Spleen (tissue), 13 donors: ENCODE measurements around the gene CS. TPM values are rescaled to one million over a fixed set of nuclear protein-coding genes. Genes with fewer than 3 reads are reported as not detected.
"Not testable (repeated sequence)": the region's sequence is repeated elsewhere in the genome, so short reads cannot be mapped to it uniquely, and the experiment has no call there.

Experiments
- DNase-seq: peaks from one replicate; pipeline ENCODE4 v3.0.0-alpha.2; 2020
- H3K27ac ChIP-seq, 8 donors: fragments of 200-600 bp; sonication (generic) in 7 of 8; 1 replicate in 4 of 8; 2 replicates in 4 of 8; pipeline versions ENCODE4 v1.5.0 to v1.8.0; 2016 to 2021; ENCODE audit warnings: inconsistent platforms in 4 of 8, mild to moderate bottlenecking in 4 of 8, moderate library complexity in 1 of 8
- H3K27me3 ChIP-seq, 7 donors: fragments of 200-600 bp; sonication (generic) in 6 of 7; replicated peaks in 1 of 7; 1 replicate in 4 of 7; 2 replicates in 3 of 7; pipeline versions ENCODE4 v1.5.0 to v1.8.0; 2016 to 2021; ENCODE audit warnings: inconsistent platforms in 3 of 7, mild to moderate bottlenecking in 1 of 7
- H3K36me3 ChIP-seq, 6 donors: fragments of 200-600 bp; sonication (generic) in 5 of 6; 1 replicate in 4 of 6; 2 replicates in 2 of 6; pipeline versions ENCODE4 v1.5.0 to v1.8.0; 2016 to 2021; ENCODE audit warnings: inconsistent platforms in 2 of 6
- H3K4me1 ChIP-seq, 6 donors: fragments of 200-600 bp; sonication (generic) in 5 of 6; 1 replicate in 3 of 6; 2 replicates in 3 of 6; pipeline versions ENCODE4 v1.5.0 to v1.8.0; 2016 to 2021; ENCODE audit warnings: inconsistent platforms in 3 of 6
- H3K4me3 ChIP-seq, 8 donors: fragments of 200-600 bp; sonication (generic) in 7 of 8; 1 replicate in 4 of 8; 2 replicates in 4 of 8; pipeline versions ENCODE4 v1.5.0 to v1.8.0; 2016 to 2021; ENCODE audit warnings: inconsistent platforms in 4 of 8, mild to moderate bottlenecking in 4 of 8, moderate library complexity in 2 of 8
- H3K9me3 ChIP-seq, 8 donors: fragments of 200-600 bp; sonication (generic) in 7 of 8; 1 replicate in 4 of 8; 2 replicates in 4 of 8; pipeline versions ENCODE4 v1.5.0 to v1.8.0; 2016 to 2021; ENCODE audit warnings: inconsistent platforms in 4 of 8
- CTCF ChIP-seq, 11 experiments: fragments of 200-600 bp in 7 of 11; fragments of 450-650 bp in 4 of 11; sonication (generic) in 4 of 11; IDR thresholded peaks in 8 of 11; conservative IDR thresholded peaks in 3 of 11; 1 replicate in 7 of 11; 2 replicates in 4 of 11; pipeline versions ENCODE4 v1.4.0 to v1.8.0; 2016 to 2021; ENCODE audit warnings: antibody characterized with exemption in 11 of 11, inconsistent platforms in 4 of 11, mild to moderate bottlenecking in 1 of 11
- POLR2A ChIP-seq, 3 donors: fragments of 450-650 bp; IDR thresholded peaks; one replicate each; pipeline ENCODE4 v1.5.1; 2017; ENCODE audit warnings: antibody characterized with exemption in 3 of 3, mild to moderate bottlenecking in 1 of 3
- POLR2AphosphoS5 ChIP-seq, 3 donors: sonication (generic); formaldehyde crosslinking; IDR thresholded peaks; one replicate each; pipeline ENCODE4 v1.5.1; 2017; ENCODE audit warnings: antibody characterized with exemption in 3 of 3
- WGBS, 5 donors: extraction: QIAGEN DNeasy Blood & Tissue Kit in 3 of 5; methylation state at CpG; one replicate each; pipeline versions ENCODE4 v1.1.5 to v1.1.7; 2013 to 2018; 5-methylcytosine and 5-hydroxymethylcytosine counted together
- intact Hi-C: fragments of 100-400 bp; cut with DNase I; formaldehyde crosslinking; loops from one replicate; pipeline ENCODE4 v1.15.0; 2023; ENCODE audit warnings: low total_unique reads
- long read RNA-seq, 2 donors: transcript quantifications; one replicate each; lab custom pipeline, GENCODE V29; 2026
- polyA plus RNA-seq, 3 donors: library from polyadenylated mRNA; stranded (reverse); fragments of 200-250 nt; gene quantifications; one replicate each; pipeline ENCODE4 v1.2.1, GENCODE V29; 2013
- total RNA-seq, 7 donors: library from RNA; depleted of rRNA in 3 of 7; stranded (reverse); fragments of >200 nt in 3 of 7; fragmentation: NEBNext Ultra II Directional in 4 of 7; extraction: Animal tissue kit (Norgen Biotek cat#: 25700) in 4 of 7; gene quantifications; one replicate each; pipeline versions ENCODE4 v1.1.0 to v1.2.1, GENCODE V29; 2016 to 2021
- donor health status: healthy with polysubstance abuse.
- donor health status: DM: no; HTN: no; CAD: no; lungs with moderate emphysema.
- donor health status: DM: no; HTN: no; CAD: no.
- donor health status: Bipolar disorder and iron deficiency.
- donor health status: healthy.
- donor health status: DM: no; HTN: no; CAD: no.
- donor health status: DM: yes; HTN: yes; CAD: no.

Gene CS
- total RNA-seq, result 100 to 1,000 TPM; 115 to 141 (median 132) TPM
- polyA plus RNA-seq, result 10 to 100 TPM; 35.6 to 45.8 (median 36.6) TPM
- long read RNA-seq, donor 1, transcript CS-201 (11 exons, 2,975 nt), result major isoform, 24 of 34 reads
- long read RNA-seq, donor 1, partial matches to known transcripts, result 7 of 34 reads
- long read RNA-seq, donor 1, other reads (novel, unspliced or antisense), result 0 of 34 reads
- long read RNA-seq, donor 2, transcript CS-201 (11 exons, 2,975 nt), result major isoform, 18 of 20 reads
- long read RNA-seq, donor 2, partial matches to known transcripts, result 0 of 20 reads
- long read RNA-seq, donor 2, other reads (novel, unspliced or antisense), result 0 of 20 reads

GRCh38 chr12:56299853-56300643 is at the start of gene CS:
Gene CS, minus strand, starts transcription at chr12:56300330. Its CDS starts 129 bp downstream, at chr12:56300201.
- DNase-seq, result peak; percentile 100
- Histone ChIP-seq H3K27ac (peak within 1 kb of the TSS; percentile 91 to 99 (median 95)), H3K27me3 (no peaks in the 10 kb centered on the region), H3K36me3 (peaks cover 0 to 51% (median 0%) of the 10 kb centered on the region in 6 donors), H3K4me3 (peak within 1 kb of the TSS; percentile 84 to 95 (median 94)), H3K4me1 (peaks cover 25 to 75% (median 65%) of the 10 kb centered on the region in 6 donors), H3K9me3 (no peaks in the 10 kb centered on the region)
- WGBS, 5 donors, result 0 to 2% (median 0%) methylated on average over 39 to 63 of the region's 63 CpGs
- intact Hi-C loops, result no loop called here
- peak in 2 of 3 donors; percentile 4 to 13 for TF ChIP-seq POLR2A (IDR thresholded peaks at IDR 0.05)
- peak in 1 of 11 experiments; percentile 41 for TF ChIP-seq CTCF (IDR thresholded peaks at IDR 0.05 in 8 of 11, conservative IDR thresholded peaks at IDR 0.05 in 3 of 11)
- TF ChIP-seq POLR2AphosphoS5 (IDR thresholded peaks at IDR 0.05), result peak; percentile 88 to 95 (median 93)

- no peaks in the 10 kb centered on the region for H3K4me1 ChIP-seq
- TF ChIP-seq POLR2AphosphoS5 (IDR thresholded peaks at IDR 0.05) (no peak), POLR2A (IDR thresholded peaks at IDR 0.05) (no peak), CTCF (IDR thresholded peaks at IDR 0.05 in 8 of 11, conservative IDR thresholded peaks at IDR 0.05 in 3 of 11) (no peak)
- H3K27me3 ChIP-seq, result no peaks in the 10 kb centered on the region
- intact Hi-C loops, result no loop called here
- 88 to 96% (median 95%) methylated on average over 4 to 5 of the region's 5 CpGs for WGBS, 5 donors
- H3K36me3 ChIP-seq, result peaks cover 19 to 100% (median 97%) of the 10 kb centered on the region in 6 donors
- DNase-seq, result peak; percentile 24
- H3K4me3 ChIP-seq, result no peak overlapping the region
- no peak overlapping the region for H3K27ac ChIP-seq
- H3K9me3 ChIP-seq, result no peaks in the 10 kb centered on the region
Measured at GRCh38 chr12:56348776-56349175, 48.6 kb upstream of the CS start.

GRCh38 chr12:56347255-56347654 is 47.1 kb upstream of the CS start:
- H3K4me1 ChIP-seq, H3K27me3 ChIP-seq, DNase-seq, intact Hi-C loops, H3K4me3 ChIP-seq, H3K9me3 ChIP-seq, H3K27ac ChIP-seq: not testable (repeated sequence)
- WGBS, 5 donors, result 77 to 98% (median 84%) methylated on average over 9 of the region's 9 CpGs
- H3K36me3 ChIP-seq, result peaks cover 19 to 100% (median 97%) of the 10 kb centered on the region in 6 donors

GRCh38 chr12:56346675-56347074 is 46.5 kb upstream of the CS start:
- H3K36me3 ChIP-seq, result peaks cover 19 to 100% (median 94%) of the 10 kb centered on the region in 6 donors
- no peaks in the 10 kb centered on the region for H3K27me3 ChIP-seq
- H3K4me1 ChIP-seq, result no peaks in the 10 kb centered on the region
- TF ChIP-seq CTCF (IDR thresholded peaks at IDR 0.05 in 8 of 11, conservative IDR thresholded peaks at IDR 0.05 in 3 of 11), result no peak
- TF ChIP-seq POLR2AphosphoS5 (IDR thresholded peaks at IDR 0.05), result peak in 1 of 3 donors; percentile 33
- intact Hi-C loops, result no loop called here
- no peak overlapping the region for H3K4me3 ChIP-seq
- DNase-seq, result peak; percentile 51
- 84 to 96% (median 92%) methylated on average over 7 of the region's 7 CpGs for WGBS, 5 donors
- H3K9me3 ChIP-seq, result no peaks in the 10 kb centered on the region
- H3K27ac ChIP-seq, result no peak overlapping the region

- WGBS, 5 donors, result 96 to 100% (median 100%) methylated on average over 2 of the region's 2 CpGs
- intact Hi-C loops, H3K27me3 ChIP-seq, H3K9me3 ChIP-seq, DNase-seq, H3K4me3 ChIP-seq, H3K27ac ChIP-seq: not testable (repeated sequence)
- Histone ChIP-seq H3K36me3 (peaks cover 0 to 65% (median 50%) of the 10 kb centered on the region in 6 donors), H3K4me1 (peaks cover 0 to 28% (median 22%) of the 10 kb centered on the region in 6 donors)
Measured at GRCh38 chr12:56342290-56342689, 42.2 kb upstream of the CS start.
